A549 treated with AZD2906 at 1 μM for 4 hours (cell line): ENCODE measurements around the gene ST8SIA5. TPM values are rescaled to one million over a fixed set of nuclear protein-coding genes. Genes with fewer than 3 reads are reported as not detected.

Source experiments
- total RNA-seq: library from RNA; stranded (reverse); fragments of 200-300 nt; extraction: Qiagen RNA extraction; gene quantifications from 5 replicates; pipeline ENCODE4 v1.2.3, GENCODE V29; 2022

ST8SIA5 gene, protein sequence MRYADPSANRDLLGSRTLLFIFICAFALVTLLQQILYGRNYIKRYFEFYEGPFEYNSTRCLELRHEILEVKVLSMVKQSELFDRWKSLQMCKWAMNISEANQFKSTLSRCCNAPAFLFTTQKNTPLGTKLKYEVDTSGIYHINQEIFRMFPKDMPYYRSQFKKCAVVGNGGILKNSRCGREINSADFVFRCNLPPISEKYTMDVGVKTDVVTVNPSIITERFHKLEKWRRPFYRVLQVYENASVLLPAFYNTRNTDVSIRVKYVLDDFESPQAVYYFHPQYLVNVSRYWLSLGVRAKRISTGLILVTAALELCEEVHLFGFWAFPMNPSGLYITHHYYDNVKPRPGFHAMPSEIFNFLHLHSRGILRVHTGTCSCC
- 0.07 TPM in 1 of 5 replicates, not detected in the others for total RNA-seq

DNA sequence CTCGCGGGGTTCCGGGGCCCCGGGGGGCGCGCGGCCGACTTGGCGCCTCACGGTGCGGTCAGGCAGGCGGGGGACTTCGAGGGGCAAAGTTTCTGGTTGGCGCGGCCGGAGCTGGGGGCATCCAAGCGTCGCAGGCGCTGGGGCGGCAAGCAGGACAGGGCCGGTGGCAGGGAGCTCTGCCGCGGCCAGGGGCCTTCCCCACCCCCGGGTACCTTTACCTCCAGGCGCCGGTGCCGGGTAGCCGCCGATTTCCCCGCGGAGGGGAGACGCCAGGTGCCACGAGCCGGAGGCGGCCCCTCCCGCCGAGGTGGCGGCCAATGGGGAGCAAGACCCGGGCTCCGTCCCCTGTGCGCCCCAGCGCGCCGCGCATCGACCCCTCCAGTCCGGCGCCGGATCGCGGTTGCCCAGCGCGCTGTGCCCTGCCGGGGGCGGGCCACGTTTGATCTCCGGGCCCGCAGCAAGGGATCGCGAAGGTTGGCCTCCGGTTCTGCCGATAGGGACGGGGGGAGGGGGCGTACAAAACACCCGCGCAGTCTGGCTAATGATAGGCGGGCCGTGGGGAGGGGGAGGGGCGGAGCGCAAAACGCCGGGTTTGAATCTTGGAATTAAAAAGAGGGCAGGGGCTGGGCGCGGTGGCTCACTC lies at the start of gene ST8SIA5:
Gene ST8SIA5, minus strand, starts transcription at position 495 of the 643 bp plus-strand sequence. CDS start 545 bp downstream, outside the sequence.

DNA sequence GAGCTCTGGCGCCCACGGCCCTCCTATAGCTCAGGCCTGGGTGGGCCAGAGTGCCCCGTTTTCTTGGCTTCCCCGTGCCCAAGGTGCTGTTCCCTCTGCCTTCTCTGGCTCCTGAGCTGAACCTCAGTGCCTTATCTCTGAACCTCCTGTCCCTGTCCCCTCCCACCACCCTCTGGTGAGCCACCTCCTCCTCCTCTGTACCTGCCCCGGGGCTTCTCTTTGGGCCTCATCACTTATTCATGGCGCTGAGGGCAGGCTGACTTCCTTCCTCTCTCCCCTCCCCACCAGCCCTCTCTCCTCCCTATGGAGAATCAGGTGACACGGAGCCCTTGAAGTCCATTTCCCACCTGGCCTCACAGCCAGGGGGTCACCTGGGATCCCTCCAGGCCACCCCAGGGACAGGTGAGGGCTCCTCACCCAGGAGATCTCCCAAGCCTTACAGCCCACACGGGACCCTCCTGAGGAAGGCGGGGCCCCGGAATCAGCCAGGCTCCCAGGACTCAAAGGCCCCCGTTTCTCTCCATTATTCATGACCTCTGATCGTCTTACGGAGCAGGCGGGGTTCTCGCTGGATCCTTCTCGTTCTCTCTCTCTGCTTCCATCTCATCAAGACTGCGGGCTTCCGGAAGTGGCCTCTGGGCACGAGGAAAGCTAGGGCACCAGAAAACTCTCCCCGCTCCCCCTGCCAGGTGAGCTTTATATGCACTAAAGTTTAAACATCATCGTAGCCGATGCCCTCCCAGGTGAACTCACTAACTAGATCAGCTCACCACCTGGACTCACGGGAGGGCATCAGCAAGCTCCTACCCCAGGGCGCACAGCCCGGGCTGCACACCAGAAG lies 99.5 kb downstream of the ST8SIA5 start, which contains the start of gene LOXHD1:
Gene LOXHD1, minus strand, starts transcription at position 106 of the 841 bp plus-strand sequence. CDS start 187 bp downstream, outside the sequence.

Other genes with a start within 250 kb of the ST8SIA5 start
- not detected in 5 replicates for gene LOXHD1, start 99.8 kb downstream of the ST8SIA5 start, total RNA-seq
- 6.8 to 8.9 TPM (median 7.6 TPM) in 5 replicates for gene PIAS2, start 160.5 kb upstream of the ST8SIA5 start, total RNA-seq
- 1.4 to 2.4 TPM (median 1.9 TPM) in 5 replicates for gene KATNAL2, start 160.5 kb upstream of the ST8SIA5 start, total RNA-seq